Measurements from ENCODE around the gene IDI2.
"Not testable (repeated sequence)": the region's sequence is repeated elsewhere in the genome, so short reads cannot be mapped to it uniquely, and the experiment has no call there.

The IDI2 gene

DNA sequence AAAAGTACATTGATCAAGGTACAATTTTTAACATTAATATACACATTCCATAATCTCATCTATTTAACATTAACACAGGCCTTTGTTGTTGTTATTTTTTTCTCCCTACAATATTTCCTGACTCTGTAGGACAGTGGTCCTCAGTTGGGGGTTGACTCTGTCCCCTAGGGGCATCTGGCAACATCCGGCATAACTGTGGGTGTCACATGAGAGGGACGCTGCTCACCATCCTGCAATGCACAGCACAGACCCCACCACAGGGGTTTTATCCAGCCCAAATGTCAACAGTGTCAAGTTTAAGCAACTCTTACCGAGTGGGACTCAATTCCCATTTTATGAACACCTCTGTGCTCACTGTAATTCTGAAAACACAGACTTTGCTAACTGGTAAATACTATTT is 14.5 kb upstream of the IDI2 start:
- no peaks in the 10 kb centered on the region for H3K79me2 ChIP-seq
- TF ChIP-seq, protein P1, sequence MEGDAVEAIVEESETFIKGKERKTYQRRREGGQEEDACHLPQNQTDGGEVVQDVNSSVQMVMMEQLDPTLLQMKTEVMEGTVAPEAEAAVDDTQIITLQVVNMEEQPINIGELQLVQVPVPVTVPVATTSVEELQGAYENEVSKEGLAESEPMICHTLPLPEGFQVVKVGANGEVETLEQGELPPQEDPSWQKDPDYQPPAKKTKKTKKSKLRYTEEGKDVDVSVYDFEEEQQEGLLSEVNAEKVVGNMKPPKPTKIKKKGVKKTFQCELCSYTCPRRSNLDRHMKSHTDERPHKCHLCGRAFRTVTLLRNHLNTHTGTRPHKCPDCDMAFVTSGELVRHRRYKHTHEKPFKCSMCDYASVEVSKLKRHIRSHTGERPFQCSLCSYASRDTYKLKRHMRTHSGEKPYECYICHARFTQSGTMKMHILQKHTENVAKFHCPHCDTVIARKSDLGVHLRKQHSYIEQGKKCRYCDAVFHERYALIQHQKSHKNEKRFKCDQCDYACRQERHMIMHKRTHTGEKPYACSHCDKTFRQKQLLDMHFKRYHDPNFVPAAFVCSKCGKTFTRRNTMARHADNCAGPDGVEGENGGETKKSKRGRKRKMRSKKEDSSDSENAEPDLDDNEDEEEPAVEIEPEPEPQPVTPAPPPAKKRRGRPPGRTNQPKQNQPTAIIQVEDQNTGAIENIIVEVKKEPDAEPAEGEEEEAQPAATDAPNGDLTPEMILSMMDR (IDR thresholded peaks at IDR 0.05) = no peak
- no peaks in the 10 kb centered on the region for H3K27me3 ChIP-seq (ENCODE audit: control insufficient read depth, insufficient read depth, low read length)
- no peak overlapping the region for H3K4me2 ChIP-seq (ENCODE audit: low read length)
- H3K9me3 ChIP-seq (ENCODE audit: control insufficient read depth, low read length) = no peaks in the 10 kb centered on the region
- no peaks in the 10 kb centered on the region for H3K4me1 ChIP-seq
- H3K36me3 ChIP-seq (ENCODE audit: control insufficient read depth, insufficient read depth, low read length) = no peaks in the 10 kb centered on the region
- H2AFZ ChIP-seq = no peak overlapping the region
- H3K4me3 ChIP-seq (ENCODE audit: low read depth, low read length) = no peak overlapping the region
- H3K9ac ChIP-seq = no peak overlapping the region
- no peak overlapping the region for H3K27ac ChIP-seq

DNA sequence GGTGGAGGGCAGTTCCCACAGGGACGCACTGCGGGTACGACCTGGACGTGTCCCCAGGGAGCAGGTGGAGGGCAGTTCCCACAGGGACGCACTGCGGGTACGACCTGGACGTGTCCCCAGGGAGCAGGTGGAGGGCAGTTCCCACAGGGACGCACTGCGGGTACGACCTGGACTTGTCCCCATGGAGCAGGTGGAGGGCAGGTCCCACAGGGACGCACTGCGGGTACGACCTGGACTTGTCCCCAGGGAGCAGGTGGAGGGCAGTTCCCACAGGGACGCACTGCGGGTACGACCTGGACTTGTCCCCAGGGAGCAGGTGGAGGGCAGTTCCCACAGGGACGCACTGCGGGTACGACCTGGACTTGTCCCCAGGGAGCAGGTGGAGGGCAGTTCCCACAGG is 13.1 kb upstream of the IDI2 start:
- H3K4me3 ChIP-seq (ENCODE audit: low read depth, low read length); H3K4me2 ChIP-seq (ENCODE audit: low read length); H3K79me2 ChIP-seq; H3K36me3 ChIP-seq (ENCODE audit: control insufficient read depth, insufficient read depth, low read length); H3K27me3 ChIP-seq (ENCODE audit: control insufficient read depth, insufficient read depth, low read length); H3K9me3 ChIP-seq (ENCODE audit: control insufficient read depth, low read length); H3K9ac ChIP-seq; H3K27ac ChIP-seq; H3K4me1 ChIP-seq; H2AFZ ChIP-seq: not testable (repeated sequence)

DNA sequence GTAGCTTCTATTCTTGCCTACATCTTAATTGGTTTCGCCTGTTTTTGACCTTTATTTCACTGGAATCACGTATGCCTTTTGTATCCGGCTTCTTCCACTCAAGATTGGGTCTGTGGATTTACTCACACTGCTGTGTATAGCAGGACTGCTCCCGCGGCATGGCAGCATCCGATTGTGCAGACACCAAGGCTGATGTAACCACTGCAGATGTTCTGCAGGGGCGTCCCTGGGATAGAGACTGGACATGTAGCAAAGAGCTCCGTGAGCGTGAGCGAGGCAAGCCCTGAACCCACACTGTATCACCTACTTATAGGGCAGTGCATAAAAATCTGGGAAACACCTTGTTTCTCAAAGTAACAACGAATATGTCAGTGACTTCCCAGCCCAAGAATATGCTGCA is 11.4 kb upstream of the IDI2 start:
- TF ChIP-seq, protein P1 (IDR thresholded peaks at IDR 0.05) = no peak
- H3K27ac ChIP-seq = no peak overlapping the region
- no peaks in the 10 kb centered on the region for H3K9me3 ChIP-seq (ENCODE audit: control insufficient read depth, low read length)
- H3K4me1 ChIP-seq = no peaks in the 10 kb centered on the region
- H3K4me3 ChIP-seq (ENCODE audit: low read depth, low read length) = no peak overlapping the region
- no peaks in the 10 kb centered on the region for H3K36me3 ChIP-seq (ENCODE audit: control insufficient read depth, insufficient read depth, low read length)
- no peak overlapping the region for H3K9ac ChIP-seq
- no peaks in the 10 kb centered on the region for H3K27me3 ChIP-seq (ENCODE audit: control insufficient read depth, insufficient read depth, low read length)
- H3K79me2 ChIP-seq = no peaks in the 10 kb centered on the region
- no peak overlapping the region for H3K4me2 ChIP-seq (ENCODE audit: low read length)
- H2AFZ ChIP-seq = no peak overlapping the region

DNA sequence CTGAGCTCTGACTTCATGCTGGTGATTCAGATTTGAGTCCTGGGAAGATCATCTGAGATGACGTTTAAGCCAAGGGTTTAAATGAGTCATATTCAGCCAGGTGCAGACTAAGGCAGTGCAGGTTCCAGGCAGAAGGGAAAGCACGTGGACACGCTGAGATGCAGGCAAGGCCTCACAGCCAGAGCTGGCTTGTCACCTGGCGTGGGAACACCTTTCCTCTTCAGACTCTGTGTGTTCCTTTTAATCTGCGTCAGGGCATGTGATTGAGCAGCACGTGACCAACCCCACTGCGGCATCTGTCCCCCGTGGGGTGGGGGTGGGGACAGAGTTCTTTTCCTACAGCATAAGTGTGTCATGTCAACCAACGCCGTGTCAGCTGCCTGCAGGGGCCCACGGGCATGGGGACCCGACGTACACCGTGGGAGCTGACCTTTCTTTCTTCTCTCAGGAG is 10.7 kb upstream of the IDI2 start:
- no peaks in the 10 kb centered on the region for H3K4me1 ChIP-seq
- no peaks in the 10 kb centered on the region for H3K36me3 ChIP-seq (ENCODE audit: control insufficient read depth, insufficient read depth, low read length)
- no peaks in the 10 kb centered on the region for H3K9me3 ChIP-seq (ENCODE audit: control insufficient read depth, low read length)
- no peak overlapping the region for H3K9ac ChIP-seq
- H3K4me3 ChIP-seq (ENCODE audit: low read depth, low read length) = no peak overlapping the region
- TF ChIP-seq, protein P1 (IDR thresholded peaks at IDR 0.05) = no peak
- no peak overlapping the region for H3K4me2 ChIP-seq (ENCODE audit: low read length)
- H3K27ac ChIP-seq = no peak overlapping the region
- no peaks in the 10 kb centered on the region for H3K79me2 ChIP-seq
- no peak overlapping the region for H2AFZ ChIP-seq
- no peaks in the 10 kb centered on the region for H3K27me3 ChIP-seq (ENCODE audit: control insufficient read depth, insufficient read depth, low read length)

DNA sequence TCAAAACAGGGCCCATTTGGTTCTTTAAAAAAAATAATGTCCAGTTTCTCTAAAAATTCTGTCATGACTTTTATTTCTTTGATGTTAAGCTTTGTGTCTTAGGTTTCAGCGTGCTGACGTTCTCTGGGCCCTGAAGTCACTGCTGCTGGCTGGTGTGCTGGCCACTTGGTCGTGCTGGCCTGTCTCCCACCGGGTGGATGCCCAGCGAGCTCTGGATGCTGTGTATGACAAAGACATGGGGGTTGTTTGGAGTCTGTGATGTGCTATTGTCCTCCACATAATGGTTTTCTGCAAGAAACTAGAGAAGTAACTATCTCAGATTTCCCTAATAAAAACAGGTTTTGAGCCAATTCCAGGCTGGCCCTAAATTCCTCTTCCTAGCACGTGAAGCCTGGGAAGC is 9.5 kb upstream of the IDI2 start:
- Histone ChIP-seq H3K4me1 (no peaks in the 10 kb centered on the region), H2AFZ (no peak overlapping the region), H3K27me3 (ENCODE audit: control insufficient read depth, insufficient read depth, low read length) (no peaks in the 10 kb centered on the region), H3K9ac (no peak overlapping the region), H3K4me3 (ENCODE audit: low read depth, low read length) (no peak overlapping the region), H3K9me3 (ENCODE audit: control insufficient read depth, low read length) (no peaks in the 10 kb centered on the region), H3K36me3 (ENCODE audit: control insufficient read depth, insufficient read depth, low read length) (no peaks in the 10 kb centered on the region), H3K27ac (no peak overlapping the region), H3K79me2 (no peaks in the 10 kb centered on the region), H3K4me2 (ENCODE audit: low read length) (no peak overlapping the region)
- TF ChIP-seq, protein P1 (IDR thresholded peaks at IDR 0.05) = no peak
